ENCODE measurements around the gene COL19A1. TPM values are rescaled to one million over a fixed set of nuclear protein-coding genes. Genes with fewer than 3 reads are reported as not detected.
A peak's percentile ranks its signal among the peaks of the same experiment; 100 is the strongest.

The COL19A1 gene
- total and polyA plus RNA-seq, 5 experiments from 2014 or later, result 0.02 to 2.1 (median 0.95) TPM; not detected in 1

GRCh38 chr6:70163795-70164194 is 297.4 kb downstream of the COL19A1 start:
- Mint-ChIP-seq H3K4me3 (no peak overlapping the region), H3K36me3 (peaks cover 0 to 5% (median 1%) of the 10 kb centered on the region in 3 donors), H3K27me3 (peaks cover 8 to 39% (median 20%) of the 10 kb centered on the region in 5 donors), H3K4me1 (peaks cover 0 to 8% (median 2%) of the 10 kb centered on the region in 4 donors), H3K27ac (no peak overlapping the region), H3K9me3 (peaks cover 0 to 3% (median 0%) of the 10 kb centered on the region in 9 donors)
- ATAC-seq (no peak), DNase-seq (no peak)
- POLR2A ChIA-PET, result no interaction called here

- Mint-ChIP-seq H3K36me3 (peaks cover 0 to 5% (median 1%) of the 10 kb centered on the region in 3 donors), H3K27ac (no peak overlapping the region), H3K4me3 (no peak overlapping the region), H3K27me3 (peaks cover 10 to 39% (median 23%) of the 10 kb centered on the region in 5 donors), H3K4me1 (peaks cover 0 to 8% (median 2%) of the 10 kb centered on the region in 4 donors), H3K9me3 (peaks cover 0 to 3% (median 0%) of the 10 kb centered on the region in 9 donors)
- DNase-seq (no peak), ATAC-seq (no peak)
- POLR2A ChIA-PET, result no interaction called here
Observed at GRCh38 chr6:70164556-70164955, 298.2 kb downstream of the COL19A1 start.

GRCh38 chr6:70166088-70166958 is 300.0 kb downstream of the COL19A1 start:
- no peak overlapping the region for H3K27ac Mint-ChIP-seq
- H3K9me3 Mint-ChIP-seq, result peaks cover 0 to 3% (median 0%) of the 10 kb centered on the region in 9 donors
- ATAC-seq (peak in 1 of 2 donors; percentile 44), DNase-seq (peak in 4 of 10 donors; percentile 5 to 7 (median 6))
- peaks cover 0 to 8% (median 2%) of the 10 kb centered on the region in 4 donors for H3K4me1 Mint-ChIP-seq
- H3K36me3 Mint-ChIP-seq, result peaks cover 0 to 5% (median 1%) of the 10 kb centered on the region in 3 donors
- H3K4me3 Mint-ChIP-seq, result peak overlapping the region in 1 of 10 donors; percentile 4
- peaks cover 11 to 29% (median 29%) of the 10 kb centered on the region in 5 donors for H3K27me3 Mint-ChIP-seq
- POLR2A ChIA-PET, result no interaction called here

- POLR2A ChIA-PET, result no interaction called here
- Mint-ChIP-seq H3K27me3 (peaks cover 11 to 50% (median 28%) of the 10 kb centered on the region in 5 donors), H3K9me3 (no peaks in the 10 kb centered on the region), H3K36me3 (no peaks in the 10 kb centered on the region), H3K4me1 (peaks cover 0 to 8% (median 2%) of the 10 kb centered on the region in 4 donors), H3K27ac (no peak overlapping the region), H3K4me3 (no peak overlapping the region)
- DNase-seq (no peak), ATAC-seq (no peak)
Observed at GRCh38 chr6:70168681-70169377, 302.5 kb downstream of the COL19A1 start.

- POLR2A ChIA-PET, result no interaction called here
- DNase-seq (no peak), ATAC-seq (no peak)
- peaks cover 0 to 6% (median 2%) of the 10 kb centered on the region in 4 donors for H3K4me1 Mint-ChIP-seq
- no peak overlapping the region for H3K4me3 Mint-ChIP-seq
- H3K27ac Mint-ChIP-seq, result no peak overlapping the region
- no peaks in the 10 kb centered on the region for H3K36me3 Mint-ChIP-seq
- H3K27me3 Mint-ChIP-seq, result peaks cover 12 to 41% (median 15%) of the 10 kb centered on the region in 5 donors
- no peaks in the 10 kb centered on the region for H3K9me3 Mint-ChIP-seq
Observed at GRCh38 chr6:70171236-70171635, 304.9 kb downstream of the COL19A1 start.

GRCh38 chr6:70172252-70172651 is 305.9 kb downstream of the COL19A1 start:
- Mint-ChIP-seq H3K27ac (no peak overlapping the region), H3K27me3 (peaks cover 3 to 31% (median 6%) of the 10 kb centered on the region in 5 donors), H3K36me3 (no peaks in the 10 kb centered on the region), H3K4me1 (no peaks in the 10 kb centered on the region), H3K4me3 (no peak overlapping the region), H3K9me3 (no peaks in the 10 kb centered on the region)
- POLR2A ChIA-PET, result no interaction called here
- no peak for ATAC-seq
- DNase-seq, result no peak

GRCh38 chr6:70175770-70176169 is 309.4 kb downstream of the COL19A1 start:
- Mint-ChIP-seq H3K4me1 (no peaks in the 10 kb centered on the region), H3K36me3 (no peaks in the 10 kb centered on the region), H3K27ac (no peak overlapping the region), H3K27me3 (peaks cover 2 to 22% (median 4%) of the 10 kb centered on the region in 5 donors), H3K9me3 (no peaks in the 10 kb centered on the region), H3K4me3 (no peak overlapping the region)
- POLR2A ChIA-PET, result no interaction called here
- no peak for ATAC-seq
- DNase-seq, result no peak

- no peaks in the 10 kb centered on the region for H3K36me3 Mint-ChIP-seq
- H3K9me3 Mint-ChIP-seq, result no peaks in the 10 kb centered on the region
- POLR2A ChIA-PET, result no interaction called here
- no peak overlapping the region for H3K27ac Mint-ChIP-seq
- ATAC-seq (no peak), DNase-seq (no peak)
- H3K4me1 Mint-ChIP-seq, result no peaks in the 10 kb centered on the region
- no peak overlapping the region for H3K4me3 Mint-ChIP-seq
- peaks cover 0 to 19% (median 4%) of the 10 kb centered on the region in 5 donors for H3K27me3 Mint-ChIP-seq
Observed at GRCh38 chr6:70176842-70177550, 310.6 kb downstream of the COL19A1 start.

GRCh38 chr6:70180183-70180900 is 314.0 kb downstream of the COL19A1 start:
- DNase-seq, result no peak
- H3K27ac Mint-ChIP-seq, result no peak overlapping the region
- peaks cover 0 to 14% (median 0%) of the 10 kb centered on the region in 5 donors for H3K27me3 Mint-ChIP-seq
- POLR2A ChIA-PET, result no interaction called here
- no peaks in the 10 kb centered on the region for H3K9me3 Mint-ChIP-seq
- ATAC-seq, result no peak
- H3K36me3 Mint-ChIP-seq, result no peaks in the 10 kb centered on the region
- H3K4me3 Mint-ChIP-seq, result no peak overlapping the region
- H3K4me1 Mint-ChIP-seq, result no peaks in the 10 kb centered on the region

- DNase-seq, result no peak
- Mint-ChIP-seq H3K27ac (no peak overlapping the region), H3K9me3 (no peaks in the 10 kb centered on the region), H3K4me3 (no peak overlapping the region), H3K27me3 (peaks cover 0 to 14% (median 0%) of the 10 kb centered on the region in 5 donors), H3K36me3 (no peaks in the 10 kb centered on the region), H3K4me1 (no peaks in the 10 kb centered on the region)
- ATAC-seq, result no peak
- POLR2A ChIA-PET, result no interaction called here
Observed at GRCh38 chr6:70180901-70181599, 314.7 kb downstream of the COL19A1 start.

- peaks cover 2 to 10% (median 5%) of the 10 kb centered on the region in 5 donors for H3K27me3 Mint-ChIP-seq
- POLR2A ChIA-PET, result no interaction called here
- no peak overlapping the region for H3K27ac Mint-ChIP-seq
- no peaks in the 10 kb centered on the region for H3K4me1 Mint-ChIP-seq
- H3K9me3 Mint-ChIP-seq, result peaks cover 0 to 2% (median 0%) of the 10 kb centered on the region in 9 donors
- no peaks in the 10 kb centered on the region for H3K36me3 Mint-ChIP-seq
- DNase-seq (no peak), ATAC-seq (no peak)
- H3K4me3 Mint-ChIP-seq, result no peak overlapping the region
Observed at GRCh38 chr6:70183538-70183937, 317.2 kb downstream of the COL19A1 start.

GRCh38 chr6:70184723-70185122 is 318.4 kb downstream of the COL19A1 start:
- no peak overlapping the region for H3K27ac Mint-ChIP-seq
- H3K36me3 Mint-ChIP-seq, result no peaks in the 10 kb centered on the region
- peaks cover 0 to 2% (median 0%) of the 10 kb centered on the region in 9 donors for H3K9me3 Mint-ChIP-seq
- peaks cover 2 to 11% (median 2%) of the 10 kb centered on the region in 5 donors for H3K27me3 Mint-ChIP-seq
- POLR2A ChIA-PET, result no interaction called here
- ATAC-seq, result no peak
- H3K4me1 Mint-ChIP-seq, result no peaks in the 10 kb centered on the region
- DNase-seq, result no peak
- no peak overlapping the region for H3K4me3 Mint-ChIP-seq
